Common myeloid progenitor, CD34-positive (primary cell): ENCODE measurements around the gene SEMA3C.

Experiments
- CTCF ChIA-PET: fragments of 350-600 bp; sonication (Branson Sonifier 250); formaldehyde crosslinking; loops from one replicate; lab custom pipeline; 2021; ENCODE audit warnings: antibody characterized with exemption; lab: Charles Lee
- POLR2A ChIA-PET: fragments of 350-600 bp; sonication (Branson Sonifier 250); formaldehyde crosslinking; loops from one replicate; lab custom pipeline; 2021; ENCODE audit warnings: antibody characterized with exemption; lab: Charles Lee
- DNase-seq, 3 donors: peaks; one replicate each; pipeline versions ENCODE4 v3.0.0 to v3.0.0-alpha.2; 2013
- H3K27ac ChIP-seq, 2 experiments: 1 replicate in 1 of 2; 2 replicates in 1 of 2; pipeline ENCODE4 v1.7.0; 2013; ENCODE audit warnings: inconsistent platforms in 2 of 2, low read length in 2 of 2, mild to moderate bottlenecking in 2 of 2, low read depth in 1 of 2, moderate library complexity in 1 of 2; ENCODE audit not compliant: severe bottlenecking in 2 of 2, insufficient read depth in 1 of 2, poor library complexity in 1 of 2
- H3K27me3 ChIP-seq, 5 experiments: replicated peaks in 2 of 5; 1 replicate in 3 of 5; 2 replicates in 2 of 5; pipeline versions ENCODE4 v1.6.1 to v1.7.0; 2013; ENCODE audit warnings: low read length in 4 of 5, mild to moderate bottlenecking in 2 of 5, moderate library complexity in 2 of 5, inconsistent platforms in 1 of 5; ENCODE audit not compliant: insufficient read depth in 5 of 5, control insufficient read depth in 4 of 5
- H3K36me3 ChIP-seq, 4 experiments: 1 replicate in 2 of 4; 2 replicates in 2 of 4; pipeline versions ENCODE4 v1.6.1 to v1.7.0; 2013; ENCODE audit warnings: low read length in 3 of 4, control low read depth in 1 of 4, mild to moderate bottlenecking in 1 of 4; ENCODE audit not compliant: control insufficient read depth in 4 of 4, insufficient read depth in 4 of 4
- H3K4me1 ChIP-seq, 4 experiments: 1 replicate in 3 of 4; 2 replicates in 1 of 4; pipeline versions ENCODE4 v1.6.1 to v1.7.1; 2013; ENCODE audit warnings: low read length in 3 of 4, mild to moderate bottlenecking in 3 of 4, control low read depth in 1 of 4, inconsistent platforms in 1 of 4, moderate library complexity in 1 of 4; ENCODE audit not compliant: control insufficient read depth in 4 of 4, insufficient read depth in 4 of 4; ENCODE audit errors: control extremely low read depth in 1 of 4
- H3K4me3 ChIP-seq, 7 experiments: 1 replicate in 4 of 7; 2 replicates in 3 of 7; pipeline versions ENCODE4 v1.5.1 to v1.7.0; 2013; ENCODE audit warnings: mild to moderate bottlenecking in 7 of 7, low read length in 6 of 7, moderate library complexity in 6 of 7, inconsistent platforms in 2 of 7, low read depth in 2 of 7, control low read depth in 1 of 7; ENCODE audit not compliant: insufficient read depth in 4 of 7, control insufficient read depth in 1 of 7; ENCODE audit errors: extremely low read depth in 1 of 7
- H3K9me3 ChIP-seq, 5 experiments: 1 replicate in 4 of 5; 2 replicates in 1 of 5; pipeline versions ENCODE4 v1.6.1 to v1.7.1; 2013; ENCODE audit warnings: low read length in 4 of 5, mild to moderate bottlenecking in 2 of 5, inconsistent platforms in 1 of 5, low read depth in 1 of 5, moderate library complexity in 1 of 5; ENCODE audit not compliant: control insufficient read depth in 4 of 5, insufficient read depth in 2 of 5; ENCODE audit errors: control extremely low read depth in 1 of 5
- WGBS: methylation state at CpG from one replicate; pipeline ENCODE4 v1.1.5; 2013; ENCODE audit not compliant: insufficient coverage; 5-methylcytosine and 5-hydroxymethylcytosine counted together

Gene SEMA3C

GRCh38 chr7:80882213-80882801, 36.5 kb downstream of the SEMA3C start:
- no peaks in the 10 kb centered on the region for H3K4me1 ChIP-seq
- no peaks in the 10 kb centered on the region for H3K36me3 ChIP-seq
- no peaks in the 10 kb centered on the region for H3K9me3 ChIP-seq
- no peak for DNase-seq
- POLR2A ChIA-PET, result no interaction called here
- WGBS, result no CpG with 5 or more reads among the region's 4 CpGs
- H3K4me3 ChIP-seq, result no peak overlapping the region
- no peak overlapping the region for H3K27ac ChIP-seq
- no peaks in the 10 kb centered on the region for H3K27me3 ChIP-seq
- CTCF ChIA-PET, result interaction anchor here (0.6 kb wide), 1 partner anchor 126 kb away, joined by 3 read pairs; no protein-coding TSS in a partner anchor

- CTCF ChIA-PET, result no interaction called here
- POLR2A ChIA-PET, result no interaction called here
Measured at GRCh38 chr7:80881351-80881900, 37.4 kb downstream of the SEMA3C start.

GRCh38 chr7:80879849-80880248, 39.0 kb downstream of the SEMA3C start:
- CTCF ChIA-PET, result no interaction called here
- Histone ChIP-seq H3K4me3 (no peak overlapping the region), H3K36me3 (no peaks in the 10 kb centered on the region), H3K27me3 (no peaks in the 10 kb centered on the region), H3K4me1 (no peaks in the 10 kb centered on the region), H3K27ac (no peak overlapping the region), H3K9me3 (no peaks in the 10 kb centered on the region)
- DNase-seq, result no peak
- WGBS, result 96% methylated on average over 4 of the region's 5 CpGs
- POLR2A ChIA-PET, result no interaction called here

More at GRCh38 chr7:80881351-80881900, 37.4 kb downstream of the SEMA3C start:
- Histone ChIP-seq H3K27me3 (no peaks in the 10 kb centered on the region), H3K9me3 (no peaks in the 10 kb centered on the region), H3K4me3 (no peak overlapping the region), H3K36me3 (no peaks in the 10 kb centered on the region), H3K27ac (no peak overlapping the region), H3K4me1 (no peaks in the 10 kb centered on the region)
- no CpG with 5 or more reads among the region's 1 CpG for WGBS
- DNase-seq, result no peak

- H3K36me3 ChIP-seq, result no peaks in the 10 kb centered on the region
- H3K27me3 ChIP-seq, result no peaks in the 10 kb centered on the region
- no peaks in the 10 kb centered on the region for H3K9me3 ChIP-seq
- ChIA-PET POLR2A (no interaction called here), CTCF (no interaction called here)
- peak in 1 of 3 donors; percentile 24 for DNase-seq
- H3K4me3 ChIP-seq, result no peak overlapping the region
- no peaks in the 10 kb centered on the region for H3K4me1 ChIP-seq
- WGBS, result 88% methylated on average over 5 of the region's 5 CpGs
- H3K27ac ChIP-seq, result no peak overlapping the region
Measured at GRCh38 chr7:80876894-80877414, 41.9 kb downstream of the SEMA3C start.

GRCh38 chr7:80875537-80876120, 43.2 kb downstream of the SEMA3C start:
- Histone ChIP-seq H3K4me3 (no peak overlapping the region), H3K27ac (no peak overlapping the region), H3K27me3 (no peaks in the 10 kb centered on the region), H3K4me1 (no peaks in the 10 kb centered on the region), H3K36me3 (no peaks in the 10 kb centered on the region), H3K9me3 (no peaks in the 10 kb centered on the region)
- ChIA-PET POLR2A (no interaction called here), CTCF (no interaction called here)
- 90% methylated on average over 2 of the region's 9 CpGs for WGBS
- DNase-seq, result no peak

DNA sequence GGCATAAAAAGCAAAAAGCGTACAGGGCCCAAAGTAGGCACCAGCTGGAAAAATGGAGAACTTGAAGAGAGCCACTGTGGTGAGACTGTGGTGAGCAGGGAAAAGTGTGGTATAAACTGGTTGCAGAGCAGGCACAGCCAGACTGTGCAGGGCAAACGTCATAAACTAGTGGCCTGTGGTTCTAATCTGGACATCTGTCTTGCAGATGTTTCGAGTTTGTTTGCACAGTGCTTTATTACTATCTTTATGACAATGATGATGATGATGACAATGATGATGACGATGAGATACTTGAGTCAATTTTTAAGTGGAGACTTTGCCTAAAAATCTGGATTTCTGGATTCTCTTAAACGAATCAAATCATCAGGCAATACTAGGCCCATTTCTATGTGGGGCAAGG, 45.7 kb downstream of the SEMA3C start:
- H3K36me3 ChIP-seq, result no peaks in the 10 kb centered on the region
- no peaks in the 10 kb centered on the region for H3K9me3 ChIP-seq
- no peaks in the 10 kb centered on the region for H3K4me1 ChIP-seq
- WGBS, result 90% methylated on average over 4 of the region's 5 CpGs
- no peak overlapping the region for H3K4me3 ChIP-seq
- no peak overlapping the region for H3K27ac ChIP-seq
- CTCF ChIA-PET, result no interaction called here
- DNase-seq, result peak in 2 of 3 donors; percentile 31 to 42
- no peaks in the 10 kb centered on the region for H3K27me3 ChIP-seq
- POLR2A ChIA-PET, result no interaction called here

GRCh38 chr7:80871228-80871627, 47.6 kb downstream of the SEMA3C start:
- no peak for DNase-seq
- ChIA-PET CTCF (no interaction called here), POLR2A (no interaction called here)
- Histone ChIP-seq H3K36me3 (no peaks in the 10 kb centered on the region), H3K4me1 (no peaks in the 10 kb centered on the region), H3K27me3 (no peaks in the 10 kb centered on the region), H3K4me3 (no peak overlapping the region), H3K9me3 (no peaks in the 10 kb centered on the region), H3K27ac (no peak overlapping the region)
- WGBS, result 93% methylated on average over 2 of the region's 2 CpGs
